Lower leg skin (tissue), 4 donors: ENCODE results near the gene MAD1L1. TPM values are rescaled to one million over a fixed set of nuclear protein-coding genes. Genes with fewer than 3 reads are reported as not detected.

Source experiments
- DNase-seq, 2 donors: peaks; one replicate each; pipeline ENCODE4 v3.0.0-alpha.2; 2019; ENCODE audit warnings: low spot score in 2 of 2
- H3K4me3 ChIP-seq: fragments of 200-600 bp; sonication (generic); 2 replicates; pipeline ENCODE4 v1.5.1; 2017; ENCODE audit warnings: mild to moderate bottlenecking, low read depth; ENCODE audit not compliant: poor library complexity, severe bottlenecking
- CTCF ChIP-seq, 3 donors: fragments of 450-650 bp; IDR thresholded peaks; one replicate each; pipeline ENCODE4 v1.5.1; 2016; ENCODE audit warnings: antibody characterized with exemption in 3 of 3, mild to moderate bottlenecking in 3 of 3, moderate library complexity in 2 of 3
- POLR2A ChIP-seq, 2 donors: fragments of 450-650 bp; IDR thresholded peaks; one replicate each; pipeline ENCODE4 v1.6.1; 2016 to 2017; ENCODE audit warnings: antibody characterized with exemption in 2 of 2, mild to moderate bottlenecking in 1 of 2, moderate library complexity in 1 of 2
- WGBS, 2 donors: methylation state at CpG; one replicate each; pipeline ENCODE4 v1.1.5; 2018; 5-methylcytosine and 5-hydroxymethylcytosine counted together
- intact Hi-C: fragments of 100-400 bp; cut with DNase I; formaldehyde crosslinking; loops from one replicate; pipeline ENCODE4 v1.15.0; 2023; ENCODE audit warnings: low total_unique reads
- total RNA-seq, 4 donors: library from RNA; depleted of rRNA; stranded (reverse); fragments of >200 nt; gene quantifications; one replicate each; pipeline ENCODE4 v1.1.0, GENCODE V29; 2016

The MAD1L1 gene
- total RNA-seq, 4 donors from 2014 or later: 37.7 to 77.8 (median 59.4) TPM

GRCh38 chr7:1873857-1874589, 358.7 kb downstream of the MAD1L1 start:
- intact Hi-C loops: no loop called here
- H3K4me3 ChIP-seq: no peak overlapping the region
- 94 to 95% methylated on average over 28 to 38 of the region's 38 CpGs for WGBS, 2 donors
- DNase-seq: no peak
- TF ChIP-seq POLR2A (IDR thresholded peaks at IDR 0.05): no peak
- TF ChIP-seq CTCF (IDR thresholded peaks at IDR 0.05): no peak

GRCh38 chr7:1873421-1873820, 359.3 kb downstream of the MAD1L1 start:
- 95 to 97% methylated on average over 8 to 12 of the region's 13 CpGs for WGBS, 2 donors
- DNase-seq: no peak
- no peak for TF ChIP-seq CTCF (IDR thresholded peaks at IDR 0.05)
- TF ChIP-seq POLR2A (IDR thresholded peaks at IDR 0.05): no peak
- intact Hi-C loops: no loop called here
- H3K4me3 ChIP-seq: no peak overlapping the region

GRCh38 chr7:1873070-1873405, 359.7 kb downstream of the MAD1L1 start:
- intact Hi-C loops: no loop called here
- WGBS, 2 donors: 83 to 84% methylated on average over 12 of the region's 12 CpGs
- H3K4me3 ChIP-seq: no peak overlapping the region
- no peak for TF ChIP-seq POLR2A (IDR thresholded peaks at IDR 0.05)
- TF ChIP-seq CTCF (IDR thresholded peaks at IDR 0.05): no peak
- DNase-seq: no peak

- intact Hi-C loops: no loop called here
- WGBS, 2 donors: 92 to 96% methylated on average over 34 to 39 of the region's 39 CpGs
Measured at GRCh38 chr7:1872191-1873069, 360.3 kb downstream of the MAD1L1 start.

GRCh38 chr7:1869452-1870130, 363.2 kb downstream of the MAD1L1 start:
- WGBS, 2 donors: 92 to 95% methylated on average over 24 to 28 of the region's 28 CpGs
- intact Hi-C loops: no loop called here
- TF ChIP-seq CTCF (IDR thresholded peaks at IDR 0.05) (no peak), POLR2A (IDR thresholded peaks at IDR 0.05) (no peak)
- no peak overlapping the region for H3K4me3 ChIP-seq
- DNase-seq: no peak

More at GRCh38 chr7:1872191-1873069, 360.3 kb downstream of the MAD1L1 start:
- TF ChIP-seq POLR2A (IDR thresholded peaks at IDR 0.05): no peak
- no peak for TF ChIP-seq CTCF (IDR thresholded peaks at IDR 0.05)
- H3K4me3 ChIP-seq: no peak overlapping the region
- DNase-seq: no peak
